Ureter (tissue), 1 donor: ENCODE data around the gene XAGE5. TPM values are rescaled to one million over a fixed set of nuclear protein-coding genes. Genes with fewer than 3 reads are reported as not detected.
"Not testable (repeated sequence)": the region's sequence is repeated elsewhere in the genome, so short reads cannot be mapped to it uniquely, and the experiment has no call there.

Experiments used
- DNase-seq: peaks from one replicate; pipeline ENCODE4 v3.0.0-alpha.2; 2020; ENCODE audit warnings: low spot score
- total RNA-seq: library from RNA; stranded (reverse); gene quantifications from one replicate; pipeline ENCODE4 v1.2.4, GENCODE V29; 2023
- donor health status: DM: yes; HTN: yes; CAD: no.

The XAGE5 gene
- total RNA-seq, result not detected

DNA sequence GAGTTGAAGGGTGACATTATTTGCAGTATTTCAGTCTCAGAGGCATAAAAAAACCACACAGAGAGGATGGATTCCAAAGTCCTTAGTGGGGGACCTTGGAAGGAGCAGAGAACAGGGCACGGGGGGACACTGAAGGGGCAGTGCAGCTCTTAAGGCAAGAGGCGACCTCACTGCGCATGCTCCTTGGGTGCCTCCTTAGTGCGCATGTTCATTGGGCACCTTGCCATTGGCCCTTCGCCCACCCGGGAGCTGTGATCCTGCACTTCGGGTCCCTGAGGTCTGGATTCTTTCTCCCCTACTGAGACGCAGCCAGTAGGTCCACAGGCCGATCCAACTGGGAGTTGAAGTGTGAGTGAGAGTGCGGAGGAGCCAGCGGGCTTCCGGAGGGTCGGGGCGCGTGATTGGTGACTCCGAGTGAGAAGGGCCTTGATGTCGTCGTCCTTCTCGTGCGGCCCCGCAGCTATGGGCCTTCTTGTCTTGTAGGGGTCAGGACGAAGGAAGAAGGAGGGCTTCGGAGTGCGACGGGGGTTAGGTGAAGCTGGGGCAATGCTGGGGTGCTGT lies at the start of gene XAGE5:
Gene XAGE5, plus strand, starts transcription at position 223 of the 561 bp plus-strand sequence. CDS start 1,280 bp downstream, outside the sequence.
- DNase-seq, result no peak

GRCh38 chrX:52765983-52766382 lies 45.1 kb upstream of the XAGE5 start:
- not testable (repeated sequence) for DNase-seq

DNA sequence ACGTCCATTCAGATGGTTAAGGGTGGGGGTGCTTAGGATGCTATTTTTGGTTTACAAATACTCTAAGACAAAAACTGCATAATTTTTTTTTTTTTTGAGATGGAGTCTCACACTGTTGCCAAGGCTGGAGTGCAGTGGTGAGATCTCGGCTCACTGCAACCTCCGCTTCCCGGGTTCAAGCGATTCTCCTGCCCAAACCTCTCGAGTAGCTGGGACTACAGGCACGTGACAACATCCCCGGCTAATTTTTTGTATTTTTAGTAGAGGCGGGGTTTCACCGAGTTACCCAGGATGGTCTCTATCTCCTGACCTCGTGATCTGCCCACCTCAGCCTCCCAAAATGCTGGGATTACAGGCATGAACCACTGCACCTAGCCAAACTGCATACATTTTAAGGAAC lies 37.6 kb upstream of the XAGE5 start:
- DNase-seq, result not testable (repeated sequence)

DNA sequence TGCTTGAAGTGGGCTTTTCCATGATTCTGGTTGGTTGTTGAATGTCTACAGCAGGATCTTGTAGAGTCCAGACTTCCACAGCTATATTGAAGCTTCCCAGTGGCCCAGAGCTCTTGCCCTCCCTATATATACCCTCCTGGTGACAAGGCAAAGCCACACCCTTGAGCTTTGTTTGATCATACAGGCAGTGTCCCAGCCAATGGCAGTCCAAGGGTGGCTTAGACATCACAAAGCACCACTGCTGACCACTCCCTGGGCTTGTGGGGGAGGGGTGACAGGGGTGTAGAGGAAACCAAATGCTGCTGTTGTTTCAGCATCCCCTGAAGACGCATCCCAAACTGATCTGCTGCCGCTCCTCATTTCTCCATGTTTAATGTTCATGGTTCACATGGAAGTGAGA lies 13.8 kb upstream of the XAGE5 start, which contains the start of gene SPANXN5:
Gene SPANXN5, minus strand, starts transcription at position 101 of the 400 bp plus-strand sequence. Its CDS starts 79 bp downstream, at position 22.
- not testable (repeated sequence) for DNase-seq

DNA sequence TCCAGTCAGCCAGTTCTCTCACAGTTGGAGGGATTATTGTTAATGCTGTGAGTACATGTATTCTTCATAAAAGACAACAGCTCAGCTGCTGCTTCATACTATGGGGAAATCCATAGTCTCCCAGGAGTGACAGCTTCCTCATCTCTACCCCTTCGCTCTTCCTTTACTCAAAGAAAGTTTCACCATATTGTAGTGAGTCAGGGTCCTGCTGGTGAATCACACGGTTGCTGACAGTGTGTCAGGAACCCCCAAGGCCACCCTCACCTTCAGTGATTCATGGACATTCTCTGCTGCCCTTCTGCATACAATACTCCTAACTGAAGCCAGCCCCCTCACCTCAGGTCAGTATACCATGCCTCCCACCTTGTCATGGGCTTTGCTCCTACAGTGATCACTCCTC lies 6.2 kb upstream of the XAGE5 start:
- DNase-seq, result not testable (repeated sequence)

GRCh38 chrX:52819788-52820187 lies 8.7 kb downstream of the XAGE5 start:
- DNase-seq, result no peak

- DNase-seq, result no peak
These were observed 10.1 kb downstream of the XAGE5 start for GRCh38 chrX:52821079-52821760.

DNA sequence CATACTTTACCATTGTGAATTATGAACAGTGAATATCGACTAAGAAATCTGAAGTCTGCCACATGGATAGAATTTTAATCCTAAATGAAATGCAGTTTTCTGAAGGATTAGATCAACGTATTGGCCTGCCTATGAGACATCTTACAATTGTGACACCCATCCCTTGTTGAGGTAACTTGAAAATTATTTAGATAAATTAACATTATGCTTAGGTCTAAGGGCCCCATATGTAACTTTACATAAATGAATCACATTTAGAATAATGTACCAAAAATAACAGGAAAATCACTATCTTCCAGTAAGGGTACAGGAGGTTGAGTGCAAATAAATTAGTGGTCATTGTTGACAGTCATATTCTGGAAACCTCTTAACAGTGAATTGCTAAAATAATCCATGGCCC lies 13.5 kb downstream of the XAGE5 start:
- DNase-seq, result no peak

DNA sequence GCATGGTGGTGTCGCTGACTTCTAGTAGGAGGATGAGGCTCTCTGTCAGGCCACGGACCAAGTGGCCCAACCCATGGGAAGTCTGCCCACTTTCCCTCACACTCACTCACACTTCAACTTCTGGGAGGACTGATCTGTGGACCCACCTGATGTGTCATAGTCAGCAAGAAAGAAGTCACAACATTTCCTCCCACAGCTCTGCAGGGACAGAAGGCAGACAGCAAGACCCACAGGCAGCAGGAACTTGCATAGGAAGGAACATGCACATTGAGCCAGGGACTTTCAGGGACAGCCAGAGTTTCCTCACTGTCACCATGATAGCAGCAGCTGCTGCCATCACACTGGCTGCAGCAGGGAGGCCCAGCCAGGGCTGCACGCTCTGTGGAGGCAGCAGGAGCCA lies 19.5 kb downstream of the XAGE5 start:
- DNase-seq, result no peak

GRCh38 chrX:52839137-52839536 lies 28.1 kb downstream of the XAGE5 start:
- DNase-seq, result no peak

GRCh38 chrX:52843619-52844018 lies 32.5 kb downstream of the XAGE5 start:
- not testable (repeated sequence) for DNase-seq

- DNase-seq, result no peak
These were observed 41.2 kb downstream of the XAGE5 start for GRCh38 chrX:52852110-52852860.

GRCh38 chrX:52856991-52857525 lies 46.0 kb downstream of the XAGE5 start:
- DNase-seq, result not testable (repeated sequence)

- DNase-seq, result no peak
These were observed 54.4 kb downstream of the XAGE5 start for GRCh38 chrX:52865343-52865998.

Other genes starting within 250 kb of the XAGE5 start
- not detected for gene SSX7, start 156.4 kb upstream of the XAGE5 start, total RNA-seq
- not detected for gene SSX2, start 104.1 kb upstream of the XAGE5 start, total RNA-seq
- gene SSX2B, start 60.0 kb upstream of the XAGE5 start, total RNA-seq, result not detected
- gene SPANXN5, start 13.9 kb upstream of the XAGE5 start, total RNA-seq, result not detected
- not detected for gene XAGE3, start 56.8 kb downstream of the XAGE5 start, total RNA-seq
- gene FAM156B, start 86.0 kb downstream of the XAGE5 start, total RNA-seq, result 34.3 TPM
- gene FAM156A, start 147.2 kb downstream of the XAGE5 start, total RNA-seq, result 34.0 TPM
- 7.6 TPM for gene GPR173, start 237.5 kb downstream of the XAGE5 start, total RNA-seq